ENCODE results near the gene FRY.

FRY gene

DNA sequence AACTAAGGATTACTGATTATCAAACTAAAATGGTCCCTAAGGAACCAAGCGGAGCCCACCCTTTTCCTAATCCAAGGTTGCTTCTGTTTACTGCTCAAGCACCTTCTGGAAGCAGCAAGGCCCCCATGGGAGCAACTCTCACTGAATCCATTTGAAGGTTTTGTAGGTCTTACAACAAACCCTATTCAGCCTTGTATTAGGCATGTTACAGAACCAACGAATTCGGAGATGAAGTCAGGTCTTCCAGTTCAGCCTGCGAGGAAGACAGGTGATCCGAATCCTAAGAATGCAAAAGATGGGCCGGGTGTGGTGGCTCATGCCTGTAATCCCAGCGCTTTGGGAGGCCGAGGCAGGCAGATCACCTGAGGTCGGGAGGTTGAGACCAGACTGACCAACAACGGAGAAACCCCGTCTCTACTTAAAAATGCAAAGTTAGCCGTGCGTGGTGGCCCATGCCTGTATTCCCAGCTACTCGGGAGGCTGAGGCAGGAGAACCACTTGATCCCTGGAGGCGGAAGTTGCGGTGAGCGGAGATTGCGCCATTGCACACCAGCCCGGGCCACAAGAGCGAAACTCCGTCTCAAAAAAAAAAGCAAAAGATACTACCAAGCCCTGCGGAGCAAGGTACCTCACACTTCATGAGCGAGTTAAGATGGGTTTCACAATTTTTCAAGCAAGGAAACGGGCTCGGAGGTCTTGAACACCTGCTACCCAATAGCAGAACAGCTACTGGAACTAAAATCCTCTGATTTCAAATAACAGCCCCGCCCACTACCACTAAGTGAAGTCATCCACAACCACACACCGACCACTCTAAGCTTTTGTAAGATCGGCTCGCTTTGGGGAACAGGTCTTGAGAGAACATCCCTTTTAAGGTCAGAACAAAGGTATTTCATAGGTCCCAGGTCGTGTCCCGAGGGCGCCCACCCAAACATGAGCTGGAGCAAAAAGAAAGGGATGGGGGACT is 283.0 kb downstream of the FRY start:
- TF ChIP-seq, protein P1, sequence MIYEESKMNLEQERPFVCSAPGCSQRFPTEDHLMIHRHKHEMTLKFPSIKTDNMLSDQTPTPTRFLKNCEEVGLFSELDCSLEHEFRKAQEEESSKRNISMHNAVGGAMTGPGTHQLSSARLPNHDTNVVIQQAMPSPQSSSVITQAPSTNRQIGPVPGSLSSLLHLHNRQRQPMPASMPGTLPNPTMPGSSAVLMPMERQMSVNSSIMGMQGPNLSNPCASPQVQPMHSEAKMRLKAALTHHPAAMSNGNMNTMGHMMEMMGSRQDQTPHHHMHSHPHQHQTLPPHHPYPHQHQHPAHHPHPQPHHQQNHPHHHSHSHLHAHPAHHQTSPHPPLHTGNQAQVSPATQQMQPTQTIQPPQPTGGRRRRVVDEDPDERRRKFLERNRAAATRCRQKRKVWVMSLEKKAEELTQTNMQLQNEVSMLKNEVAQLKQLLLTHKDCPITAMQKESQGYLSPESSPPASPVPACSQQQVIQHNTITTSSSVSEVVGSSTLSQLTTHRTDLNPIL (CRISPR knock-in tag; IDR thresholded peaks at IDR 0.05; ENCODE audit: low read depth), result no peak
- TF ChIP-seq RARB (CRISPR knock-in tag; IDR thresholded peaks at IDR 0.05), result no peak
- TF ChIP-seq ZNF70 (CRISPR knock-in tag; IDR thresholded peaks at IDR 0.05), result no peak
- no peak for TF ChIP-seq SNAI2 (CRISPR knock-in tag; IDR thresholded peaks at IDR 0.05)
- no peak for TF ChIP-seq ISL1 (CRISPR knock-in tag; IDR thresholded peaks at IDR 0.05)
- no peak for TF ChIP-seq TCF4 (CRISPR knock-in tag; IDR thresholded peaks at IDR 0.05; ENCODE audit: borderline replicate concordance)
- TF ChIP-seq, protein P2, sequence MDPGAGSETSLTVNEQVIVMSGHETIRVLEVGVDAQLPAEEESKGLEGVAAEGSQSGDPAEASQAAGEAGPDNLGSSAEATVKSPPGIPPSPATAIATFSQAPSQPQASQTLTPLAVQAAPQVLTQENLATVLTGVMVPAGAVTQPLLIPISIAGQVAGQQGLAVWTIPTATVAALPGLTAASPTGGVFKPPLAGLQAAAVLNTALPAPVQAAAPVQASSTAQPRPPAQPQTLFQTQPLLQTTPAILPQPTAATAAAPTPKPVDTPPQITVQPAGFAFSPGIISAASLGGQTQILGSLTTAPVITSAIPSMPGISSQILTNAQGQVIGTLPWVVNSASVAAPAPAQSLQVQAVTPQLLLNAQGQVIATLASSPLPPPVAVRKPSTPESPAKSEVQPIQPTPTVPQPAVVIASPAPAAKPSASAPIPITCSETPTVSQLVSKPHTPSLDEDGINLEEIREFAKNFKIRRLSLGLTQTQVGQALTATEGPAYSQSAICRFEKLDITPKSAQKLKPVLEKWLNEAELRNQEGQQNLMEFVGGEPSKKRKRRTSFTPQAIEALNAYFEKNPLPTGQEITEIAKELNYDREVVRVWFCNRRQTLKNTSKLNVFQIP (CRISPR knock-in tag; IDR thresholded peaks at IDR 0.05; ENCODE audit: borderline replicate concordance, low read depth), result no peak
- TF ChIP-seq, protein P3, sequence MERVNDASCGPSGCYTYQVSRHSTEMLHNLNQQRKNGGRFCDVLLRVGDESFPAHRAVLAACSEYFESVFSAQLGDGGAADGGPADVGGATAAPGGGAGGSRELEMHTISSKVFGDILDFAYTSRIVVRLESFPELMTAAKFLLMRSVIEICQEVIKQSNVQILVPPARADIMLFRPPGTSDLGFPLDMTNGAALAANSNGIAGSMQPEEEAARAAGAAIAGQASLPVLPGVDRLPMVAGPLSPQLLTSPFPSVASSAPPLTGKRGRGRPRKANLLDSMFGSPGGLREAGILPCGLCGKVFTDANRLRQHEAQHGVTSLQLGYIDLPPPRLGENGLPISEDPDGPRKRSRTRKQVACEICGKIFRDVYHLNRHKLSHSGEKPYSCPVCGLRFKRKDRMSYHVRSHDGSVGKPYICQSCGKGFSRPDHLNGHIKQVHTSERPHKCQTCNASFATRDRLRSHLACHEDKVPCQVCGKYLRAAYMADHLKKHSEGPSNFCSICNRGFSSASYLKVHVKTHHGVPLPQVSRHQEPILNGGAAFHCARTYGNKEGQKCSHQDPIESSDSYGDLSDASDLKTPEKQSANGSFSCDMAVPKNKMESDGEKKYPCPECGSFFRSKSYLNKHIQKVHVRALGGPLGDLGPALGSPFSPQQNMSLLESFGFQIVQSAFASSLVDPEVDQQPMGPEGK (CRISPR knock-in tag; IDR thresholded peaks at IDR 0.05; ENCODE audit: borderline replicate concordance), result no peak
- TF ChIP-seq TOX (CRISPR knock-in tag; IDR thresholded peaks at IDR 0.05; ENCODE audit: borderline replicate concordance), result no peak
- TF ChIP-seq OSR1 (CRISPR knock-in tag; IDR thresholded peaks at IDR 0.05), result no peak
- TF ChIP-seq CSDC2 (CRISPR knock-in tag; IDR thresholded peaks at IDR 0.05), result no peak
- no peak for TF ChIP-seq GLIS3 (CRISPR knock-in tag; IDR thresholded peaks at IDR 0.05)
- TF ChIP-seq, protein P4, sequence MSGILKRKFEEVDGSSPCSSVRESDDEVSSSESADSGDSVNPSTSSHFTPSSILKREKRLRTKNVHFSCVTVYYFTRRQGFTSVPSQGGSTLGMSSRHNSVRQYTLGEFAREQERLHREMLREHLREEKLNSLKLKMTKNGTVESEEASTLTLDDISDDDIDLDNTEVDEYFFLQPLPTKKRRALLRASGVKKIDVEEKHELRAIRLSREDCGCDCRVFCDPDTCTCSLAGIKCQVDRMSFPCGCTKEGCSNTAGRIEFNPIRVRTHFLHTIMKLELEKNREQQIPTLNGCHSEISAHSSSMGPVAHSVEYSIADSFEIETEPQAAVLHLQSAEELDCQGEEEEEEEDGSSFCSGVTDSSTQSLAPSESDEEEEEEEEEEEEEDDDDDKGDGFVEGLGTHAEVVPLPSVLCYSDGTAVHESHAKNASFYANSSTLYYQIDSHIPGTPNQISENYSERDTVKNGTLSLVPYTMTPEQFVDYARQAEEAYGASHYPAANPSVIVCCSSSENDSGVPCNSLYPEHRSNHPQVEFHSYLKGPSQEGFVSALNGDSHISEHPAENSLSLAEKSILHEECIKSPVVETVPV (CRISPR knock-in tag; IDR thresholded peaks at IDR 0.05), result no peak
- no peak for TF ChIP-seq ESRRG (CRISPR knock-in tag; IDR thresholded peaks at IDR 0.05)
- no peak for TF ChIP-seq ZFP3 (CRISPR knock-in tag; IDR thresholded peaks at IDR 0.05)
- no peak for TF ChIP-seq ZC3H10 (CRISPR knock-in tag; IDR thresholded peaks at IDR 0.05)
- no peak for TF ChIP-seq ZNF565 (CRISPR knock-in tag; conservative IDR thresholded peaks at IDR 0.05; ENCODE audit: low read depth)
- no peak for TF ChIP-seq ZNF8 (CRISPR knock-in tag; IDR thresholded peaks at IDR 0.05)
- ATAC-seq, result peak; percentile 8; the same call in 2 of the 3 replicates

DNA sequence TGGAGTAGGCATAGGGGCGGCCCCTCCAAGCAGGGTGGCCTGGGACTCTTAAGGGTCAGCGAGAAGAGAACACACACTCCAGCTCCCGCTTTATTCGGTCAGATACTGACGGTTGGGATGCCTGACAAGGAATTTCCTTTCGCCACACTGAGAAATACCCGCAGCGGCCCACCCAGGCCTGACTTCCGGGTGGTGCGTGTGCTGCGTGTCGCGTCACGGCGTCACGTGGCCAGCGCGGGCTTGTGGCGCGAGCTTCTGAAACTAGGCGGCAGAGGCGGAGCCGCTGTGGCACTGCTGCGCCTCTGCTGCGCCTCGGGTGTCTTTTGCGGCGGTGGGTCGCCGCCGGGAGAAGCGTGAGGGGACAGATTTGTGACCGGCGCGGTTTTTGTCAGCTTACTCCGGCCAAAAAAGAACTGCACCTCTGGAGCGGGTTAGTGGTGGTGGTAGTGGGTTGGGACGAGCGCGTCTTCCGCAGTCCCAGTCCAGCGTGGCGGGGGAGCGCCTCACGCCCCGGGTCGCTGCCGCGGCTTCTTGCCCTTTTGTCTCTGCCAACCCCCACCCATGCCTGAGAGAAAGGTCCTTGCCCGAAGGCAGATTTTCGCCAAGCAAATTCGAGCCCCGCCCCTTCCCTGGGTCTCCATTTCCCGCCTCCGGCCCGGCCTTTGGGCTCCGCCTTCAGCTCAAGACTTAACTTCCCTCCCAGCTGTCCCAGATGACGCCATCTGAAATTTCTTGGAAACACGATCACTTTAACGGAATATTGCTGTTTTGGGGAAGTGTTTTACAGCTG is 283.9 kb downstream of the FRY start, which contains the start of the genes BRCA2 and ZAR1L:
Gene BRCA2 (plus strand): TSS at position 271 of the 790 bp plus-strand sequence. CDS start 953 bp downstream, outside the sequence.
Gene ZAR1L (minus strand): TSS at position 126 of the 790 bp plus-strand sequence. CDS start 3,438 bp downstream, outside the sequence.
- TF ChIP-seq, protein P5, sequence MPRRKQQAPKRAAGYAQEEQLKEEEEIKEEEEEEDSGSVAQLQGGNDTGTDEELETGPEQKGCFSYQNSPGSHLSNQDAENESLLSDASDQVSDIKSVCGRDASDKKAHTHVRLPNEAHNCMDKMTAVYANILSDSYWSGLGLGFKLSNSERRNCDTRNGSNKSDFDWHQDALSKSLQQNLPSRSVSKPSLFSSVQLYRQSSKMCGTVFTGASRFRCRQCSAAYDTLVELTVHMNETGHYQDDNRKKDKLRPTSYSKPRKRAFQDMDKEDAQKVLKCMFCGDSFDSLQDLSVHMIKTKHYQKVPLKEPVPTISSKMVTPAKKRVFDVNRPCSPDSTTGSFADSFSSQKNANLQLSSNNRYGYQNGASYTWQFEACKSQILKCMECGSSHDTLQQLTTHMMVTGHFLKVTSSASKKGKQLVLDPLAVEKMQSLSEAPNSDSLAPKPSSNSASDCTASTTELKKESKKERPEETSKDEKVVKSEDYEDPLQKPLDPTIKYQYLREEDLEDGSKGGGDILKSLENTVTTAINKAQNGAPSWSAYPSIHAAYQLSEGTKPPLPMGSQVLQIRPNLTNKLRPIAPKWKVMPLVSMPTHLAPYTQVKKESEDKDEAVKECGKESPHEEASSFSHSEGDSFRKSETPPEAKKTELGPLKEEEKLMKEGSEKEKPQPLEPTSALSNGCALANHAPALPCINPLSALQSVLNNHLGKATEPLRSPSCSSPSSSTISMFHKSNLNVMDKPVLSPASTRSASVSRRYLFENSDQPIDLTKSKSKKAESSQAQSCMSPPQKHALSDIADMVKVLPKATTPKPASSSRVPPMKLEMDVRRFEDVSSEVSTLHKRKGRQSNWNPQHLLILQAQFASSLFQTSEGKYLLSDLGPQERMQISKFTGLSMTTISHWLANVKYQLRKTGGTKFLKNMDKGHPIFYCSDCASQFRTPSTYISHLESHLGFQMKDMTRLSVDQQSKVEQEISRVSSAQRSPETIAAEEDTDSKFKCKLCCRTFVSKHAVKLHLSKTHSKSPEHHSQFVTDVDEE (CRISPR knock-in tag; IDR thresholded peaks at IDR 0.05), result no peak
- TF ChIP-seq ZFP3 (CRISPR knock-in tag; IDR thresholded peaks at IDR 0.05), result 0 out of 2 replicates have a peak, but pooled peaks have one; percentile 51
- peak; percentile 98 for ATAC-seq

All from SK-N-SH treated with all-trans-retinoic acid at 6 μM for 48 hours (cell line).